NCI-H1436 (cell line): ENCODE measurements around the gene PYDC2.
A peak's percentile ranks its signal among the peaks of the same experiment; 100 is the strongest.
"Not testable (repeated sequence)": the region's sequence is repeated elsewhere in the genome, so short reads cannot be mapped to it uniquely, and the experiment has no call there.

Experiments used
- DNase-seq: peaks from one replicate; lab custom pipeline; 2025; lab: John Stamatoyannopoulos, UW

The PYDC2 gene

GRCh38 chr3:191470080-191470479 is 9.1 kb downstream of the PYDC2 start:
- no peak for DNase-seq

GRCh38 chr3:191470545-191470944 is 9.6 kb downstream of the PYDC2 start:
- DNase-seq = no peak

DNA sequence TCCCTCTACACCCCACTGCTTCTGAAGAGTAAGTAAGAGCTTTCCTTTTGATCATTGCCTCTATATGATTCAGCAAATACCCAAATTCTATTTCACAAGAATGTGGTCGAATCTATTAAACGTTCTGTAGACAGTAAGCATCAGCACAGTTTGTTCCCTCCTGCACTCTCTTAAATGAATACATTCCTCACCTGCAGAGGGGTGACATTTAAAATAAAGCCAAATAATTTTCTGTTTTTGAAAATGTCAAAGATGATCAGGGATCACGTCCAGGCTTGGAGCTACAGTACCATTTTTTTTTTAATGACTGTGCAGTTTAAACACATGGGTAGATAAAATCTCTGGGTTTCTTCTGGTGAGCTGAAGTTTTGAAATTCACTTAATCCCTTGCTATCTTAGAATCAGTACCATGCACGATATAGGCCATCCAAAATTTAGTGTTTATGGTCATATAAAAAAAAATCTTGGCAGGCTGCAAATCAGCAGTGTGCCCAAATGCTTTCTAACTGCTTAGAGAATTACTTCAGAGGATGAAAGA is 12.8 kb downstream of the PYDC2 start:
- DNase-seq = no peak

- no peak for DNase-seq
Measured at GRCh38 chr3:191476066-191476772, 15.3 kb downstream of the PYDC2 start.

DNA sequence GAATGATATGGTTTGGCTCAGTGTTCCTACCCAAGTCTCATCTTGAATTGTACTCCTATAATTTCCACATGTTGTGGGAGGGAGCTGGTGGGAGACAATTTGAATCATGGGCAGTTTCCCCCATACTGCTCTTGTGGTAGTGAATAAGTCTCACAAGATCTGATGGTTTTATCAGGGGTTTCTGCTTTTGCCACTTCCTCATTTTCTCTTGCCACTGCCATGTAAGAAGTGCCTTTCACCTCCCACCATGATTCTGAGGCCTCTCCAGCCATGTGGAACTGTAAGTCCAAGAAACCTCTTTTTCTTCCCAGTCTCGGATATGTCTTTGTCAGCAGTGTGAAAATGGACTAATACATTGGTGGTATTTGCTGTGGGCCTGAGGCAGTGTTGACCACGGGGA is 23.0 kb downstream of the PYDC2 start:
- not testable (repeated sequence) for DNase-seq

DNA sequence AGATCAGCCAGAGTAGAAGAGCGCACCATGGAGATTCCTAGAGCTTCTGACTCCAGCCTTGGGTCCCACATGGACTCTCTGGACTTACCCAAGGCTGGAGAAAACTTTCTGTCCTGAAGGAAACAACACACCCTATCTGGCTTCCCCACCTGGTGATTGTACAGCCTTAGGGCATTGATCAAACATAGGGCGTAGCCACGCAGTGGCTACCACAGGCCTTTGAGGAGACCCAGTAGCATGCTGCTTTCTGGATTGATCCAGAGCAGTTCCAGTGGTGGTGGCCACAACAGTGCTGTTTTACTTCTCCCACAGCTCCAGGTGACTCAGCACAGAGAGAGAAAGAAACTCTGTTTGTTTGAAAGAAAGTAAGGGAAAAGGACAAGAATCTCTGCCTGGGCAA is 23.5 kb downstream of the PYDC2 start:
- no peak for DNase-seq

DNA sequence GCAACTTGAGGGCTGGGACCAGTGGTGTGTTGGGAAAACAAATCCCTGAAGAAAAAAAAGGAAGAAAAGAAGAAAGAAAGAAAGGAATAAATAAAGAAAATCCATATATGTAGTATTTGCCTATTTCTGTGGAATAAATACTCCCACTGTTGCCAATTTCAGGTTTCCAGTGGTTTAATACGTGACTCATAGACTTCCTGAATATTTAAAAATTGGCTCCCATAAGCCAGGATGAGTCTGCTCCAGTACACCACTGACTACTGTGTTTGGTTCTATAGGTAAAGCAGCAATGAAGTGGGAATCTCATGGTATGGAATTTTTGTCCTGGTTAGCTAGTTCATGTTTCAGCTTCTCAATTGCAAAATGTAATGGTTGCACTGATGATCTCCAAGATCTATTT is 31.6 kb downstream of the PYDC2 start:
- DNase-seq = no peak

GRCh38 chr3:191493336-191493735 is 32.4 kb downstream of the PYDC2 start:
- DNase-seq = no peak

GRCh38 chr3:191499307-191500080 is 38.5 kb downstream of the PYDC2 start:
- peak; percentile 44 for DNase-seq

DNA sequence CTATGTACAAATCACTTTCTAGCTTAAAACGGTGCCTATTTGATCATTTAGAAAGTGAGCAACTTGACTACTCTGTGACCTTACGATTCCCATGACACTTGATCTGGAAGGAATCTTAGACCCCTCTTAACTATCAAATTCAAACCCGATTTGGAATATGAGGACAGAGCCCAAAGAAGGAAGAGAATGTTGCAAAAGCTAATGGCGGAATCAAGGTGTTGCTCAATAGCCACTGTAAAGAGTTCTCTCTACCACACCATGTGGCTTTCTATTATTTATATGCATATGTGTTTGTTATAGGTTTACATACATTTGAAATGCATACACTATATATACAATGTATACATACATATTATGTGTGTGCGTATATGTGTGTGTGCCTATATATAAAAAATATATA is 39.9 kb downstream of the PYDC2 start:
- no peak for DNase-seq

DNA sequence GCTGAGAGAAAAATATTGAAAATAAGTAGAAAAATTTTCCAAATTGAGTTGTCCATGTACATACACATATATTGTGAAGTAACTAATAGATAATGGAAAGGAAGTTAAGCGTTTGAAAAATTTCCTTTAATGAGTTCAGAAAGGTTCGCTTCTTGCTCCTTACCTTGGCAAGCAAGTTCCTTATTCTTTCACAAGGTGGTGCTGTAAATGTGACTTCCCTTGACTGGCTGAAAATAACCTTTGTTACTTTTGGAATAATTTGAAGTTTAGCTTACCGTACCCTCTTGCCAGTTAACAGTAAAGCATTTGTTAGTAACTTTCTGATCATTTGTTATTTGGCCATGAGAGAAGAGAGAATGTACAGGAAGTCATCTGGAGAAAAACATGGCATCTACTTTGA is 41.6 kb downstream of the PYDC2 start:
- no peak for DNase-seq

DNA sequence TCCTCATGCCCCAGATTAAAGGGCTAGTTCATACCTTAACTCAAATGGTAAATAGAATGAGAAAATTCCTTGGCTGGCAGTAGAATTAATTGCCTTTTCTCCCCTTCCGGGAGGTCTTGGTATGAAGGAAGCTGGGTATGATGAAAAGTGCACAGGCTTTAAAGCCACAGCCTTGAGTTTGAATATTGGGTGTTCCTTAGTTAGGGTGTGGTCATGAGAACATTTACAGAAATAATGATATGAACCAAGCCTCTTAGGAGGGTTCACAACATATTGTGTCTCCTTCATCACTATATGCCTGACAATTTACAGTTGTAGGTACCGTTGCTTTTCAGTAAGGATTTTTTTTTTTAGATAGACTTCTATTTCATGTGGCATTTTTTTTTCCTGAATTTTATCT is 48.1 kb downstream of the PYDC2 start:
- DNase-seq = no peak
